GM18951 (cell line): ENCODE measurements around the gene ACTR1A.

Experiments used
- POLR2A ChIP-seq: IDR thresholded peaks from 4 replicates; pipeline ENCODE4 v1.6.1; 2011; ENCODE audit warnings: mild to moderate bottlenecking; ENCODE audit not compliant: insufficient read length, insufficient read depth; ENCODE audit errors: extremely low read depth
- in situ Hi-C: fragments of 300-500 bp; cut with MboI; formaldehyde crosslinking; loops from one replicate; pipeline ENCODE4 v1.12.0; 2022; ENCODE audit warnings: low sequenced_read_pairs, mixed read lengths, inconsistent platforms; ENCODE audit not compliant: unreplicated experiment

ACTR1A gene

GRCh38 chr10:102480396-102480795 is 22.1 kb downstream of the ACTR1A start:
- in situ Hi-C loops, result no loop called here
- TF ChIP-seq POLR2A, result no peak

DNA sequence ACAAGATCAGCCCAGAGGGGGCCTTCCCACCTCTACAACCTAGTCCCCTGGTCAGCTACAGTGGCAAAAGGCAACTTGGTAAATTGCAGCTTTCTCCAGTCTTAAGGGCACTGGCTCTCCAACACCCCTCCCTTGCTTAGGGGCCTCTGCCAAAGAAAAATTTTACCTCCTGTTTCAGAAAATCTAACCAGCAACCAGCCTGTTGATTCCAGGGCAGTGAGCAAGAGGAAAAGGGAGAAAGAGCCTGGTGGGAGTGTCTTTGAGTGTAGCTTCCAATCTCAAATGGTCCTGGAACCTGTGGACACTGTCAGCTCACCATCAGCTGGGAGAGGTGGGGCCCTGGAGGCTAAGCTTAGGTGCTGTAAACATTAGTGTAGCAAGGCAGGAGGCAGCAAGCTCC is 22.9 kb downstream of the ACTR1A start:
- no peak for TF ChIP-seq POLR2A
- in situ Hi-C loops, result no loop called here

DNA sequence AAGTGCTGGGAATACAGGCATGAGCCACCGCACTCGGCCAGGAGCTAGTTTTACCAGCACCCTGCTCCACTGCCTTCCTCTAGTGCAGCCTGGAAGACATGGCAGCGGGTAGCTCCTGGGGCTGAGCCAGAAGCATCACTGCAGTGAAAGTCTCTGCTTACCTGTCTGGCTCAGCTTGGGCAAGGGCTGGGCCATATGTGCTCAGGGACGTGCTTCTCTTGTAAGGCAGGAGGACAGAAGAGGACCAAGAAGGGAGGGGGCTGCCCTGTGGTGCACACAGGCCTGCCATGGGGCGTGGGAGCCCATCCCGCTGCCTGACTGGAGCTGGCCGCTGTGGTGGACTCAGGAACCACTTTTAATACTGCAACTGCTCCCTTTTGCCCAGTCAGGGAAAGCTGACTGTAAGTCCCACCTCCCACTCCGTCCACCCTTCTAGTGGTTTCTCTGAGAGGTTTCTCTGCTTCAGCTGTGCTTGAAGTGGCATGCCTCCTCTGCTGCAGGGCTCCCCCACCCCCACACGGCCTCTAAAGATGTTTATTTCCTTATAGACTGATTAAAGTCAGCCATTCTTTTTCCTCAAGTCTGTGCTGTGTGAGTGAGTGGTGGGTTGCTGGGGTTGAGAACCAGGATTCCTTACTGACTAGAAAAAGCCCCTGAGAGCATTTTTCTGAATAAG is 25.9 kb downstream of the ACTR1A start:
- in situ Hi-C loops, result no loop called here
- TF ChIP-seq POLR2A, result no peak

DNA sequence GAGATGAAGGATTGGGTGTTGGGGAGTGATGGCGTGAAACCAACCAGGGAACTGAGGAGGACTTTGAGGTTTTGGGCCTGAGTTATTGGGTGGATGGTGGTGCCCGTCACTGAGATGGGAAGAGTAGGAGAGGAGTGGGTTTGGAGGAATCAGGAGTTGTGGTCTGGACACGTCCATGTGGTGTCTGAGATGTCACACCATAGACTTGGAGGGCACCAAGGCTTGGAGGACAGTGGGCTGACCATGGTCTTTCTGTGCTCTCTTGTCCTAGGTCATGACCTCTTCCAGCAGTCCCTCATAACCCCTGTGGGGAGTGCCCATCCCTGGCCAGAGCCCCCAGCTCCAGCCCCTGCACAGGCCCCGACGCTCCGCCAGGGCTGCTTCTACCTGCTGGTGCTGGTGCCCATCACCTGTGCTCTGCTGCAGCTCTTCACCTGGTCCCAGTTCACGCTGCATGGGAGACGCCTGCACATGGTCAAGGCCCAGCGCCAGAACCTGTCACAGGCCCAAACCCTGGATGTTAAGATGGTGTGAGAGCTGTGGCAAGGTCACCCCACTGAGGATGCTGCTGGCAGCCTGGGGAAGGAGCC is 27.0 kb downstream of the ACTR1A start:
- in situ Hi-C loops, result no loop called here
- TF ChIP-seq POLR2A, result no peak

GRCh38 chr10:102473445-102474331 is 28.8 kb downstream of the ACTR1A start:
- TF ChIP-seq POLR2A, result no peak
- in situ Hi-C loops, result no loop called here

DNA sequence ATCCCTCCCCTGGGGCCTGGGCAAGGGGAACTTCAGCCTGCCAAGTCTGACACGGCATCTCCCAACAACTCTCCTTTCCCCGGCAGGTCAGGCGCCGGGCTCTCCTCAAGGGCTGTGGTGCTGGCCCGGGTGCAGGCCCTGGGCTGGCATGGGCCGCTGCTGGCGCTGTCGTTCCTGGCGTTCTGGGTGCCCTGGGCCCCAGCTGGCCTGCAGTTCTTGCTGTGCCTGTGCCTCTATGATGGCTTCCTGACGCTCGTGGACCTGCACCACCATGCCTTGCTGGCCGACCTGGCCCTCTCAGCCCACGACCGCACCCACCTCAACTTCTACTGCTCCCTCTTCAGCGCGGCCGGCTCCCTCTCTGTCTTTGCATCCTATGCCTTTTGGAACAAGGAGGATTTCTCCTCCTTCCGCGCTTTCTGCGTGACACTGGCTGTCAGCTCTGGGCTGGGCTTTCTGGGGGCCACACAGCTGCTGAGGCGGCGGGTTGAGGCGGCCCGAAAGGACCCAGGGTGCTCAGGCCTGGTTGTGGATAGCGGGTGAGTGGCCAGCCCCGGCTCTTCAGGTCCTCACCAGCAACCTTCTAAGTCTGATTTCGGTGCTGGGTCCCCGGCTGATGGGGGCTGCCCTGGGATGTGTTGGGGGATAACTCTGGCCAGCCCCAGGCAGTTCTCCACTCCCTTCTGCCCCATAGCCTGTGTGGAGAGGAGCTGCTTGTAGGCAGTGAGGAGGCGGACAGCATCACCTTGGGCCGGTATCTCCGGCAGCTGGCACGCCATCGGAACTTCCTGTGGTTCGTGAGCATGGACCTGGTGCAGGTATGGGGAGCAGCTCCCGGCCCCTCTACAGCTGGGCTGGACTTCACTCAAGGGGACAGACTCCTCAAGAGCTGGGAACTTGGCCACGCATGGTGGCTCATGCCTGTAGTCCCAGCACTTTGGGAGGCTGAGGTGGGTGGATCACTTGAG is 31.6 kb downstream of the ACTR1A start:
- in situ Hi-C loops, result no loop called here
- TF ChIP-seq POLR2A, result no peak

- in situ Hi-C loops, result no loop called here
- no peak for TF ChIP-seq POLR2A
Measured at GRCh38 chr10:102468683-102469082, 33.8 kb downstream of the ACTR1A start.

DNA sequence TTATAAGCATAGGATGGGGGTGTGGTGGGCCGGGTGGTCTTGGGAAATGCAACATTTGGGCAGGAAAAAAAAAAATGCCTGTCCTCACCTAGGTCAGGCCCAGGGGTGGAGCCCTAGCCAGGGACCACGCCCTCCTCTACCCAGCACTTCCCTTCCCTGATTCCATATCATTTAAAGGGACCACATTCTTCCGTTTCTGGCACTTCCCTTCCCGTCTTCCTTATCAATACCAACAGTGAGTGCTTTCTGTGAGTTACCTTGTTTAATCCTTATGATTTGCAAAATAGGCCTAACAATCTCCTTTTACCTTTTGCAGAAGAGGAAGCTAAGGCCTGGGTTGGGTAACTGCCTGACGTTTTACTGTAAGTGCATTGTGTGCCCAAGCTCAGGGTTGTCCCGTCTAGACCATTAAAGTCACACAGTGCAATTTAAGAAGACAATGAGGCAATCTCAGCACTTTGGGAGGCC is 34.5 kb downstream of the ACTR1A start:
- in situ Hi-C loops, result no loop called here
- no peak for TF ChIP-seq POLR2A

DNA sequence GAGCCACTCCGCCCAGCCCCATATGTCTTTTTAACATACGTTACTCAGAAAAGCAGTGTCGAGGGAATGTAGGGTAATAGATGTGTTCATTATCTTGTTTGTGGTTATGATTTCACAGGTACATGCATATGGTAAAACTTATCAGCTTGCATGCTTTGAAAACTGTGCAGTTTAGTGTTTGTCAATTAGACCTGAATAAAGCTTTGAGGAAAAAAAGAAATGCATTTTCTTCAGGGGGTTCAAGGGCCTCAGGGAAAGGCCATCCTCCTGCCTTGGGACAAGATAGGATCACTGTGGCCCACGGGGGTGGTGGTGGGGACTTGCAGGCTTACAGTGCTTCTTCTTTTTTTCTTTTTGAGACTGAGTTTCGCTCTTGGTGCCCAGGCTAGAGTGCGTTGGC is 35.2 kb downstream of the ACTR1A start:
- in situ Hi-C loops, result no loop called here
- TF ChIP-seq POLR2A, result no peak

DNA sequence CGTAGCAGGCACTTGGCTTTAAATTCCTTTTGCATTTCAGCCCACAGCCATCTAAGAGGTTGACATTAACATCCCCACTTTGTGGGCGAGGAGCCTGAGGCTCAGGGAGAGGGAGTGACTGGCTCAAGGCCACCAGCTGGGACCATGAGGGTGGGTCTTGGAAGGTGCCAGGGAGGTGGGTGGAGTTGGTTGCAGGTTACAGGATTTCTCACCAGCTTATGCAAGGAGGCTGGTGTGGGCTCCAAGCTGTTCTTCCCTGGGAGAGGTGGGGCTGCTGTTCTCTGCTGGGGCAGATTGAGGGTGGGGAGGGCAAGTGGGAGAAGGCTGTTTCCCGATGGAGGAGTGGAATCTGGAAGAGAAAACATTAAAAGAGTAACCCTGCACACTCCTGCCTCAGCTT is 37.0 kb downstream of the ACTR1A start:
- in situ Hi-C loops, result no loop called here
- TF ChIP-seq POLR2A, result no peak

DNA sequence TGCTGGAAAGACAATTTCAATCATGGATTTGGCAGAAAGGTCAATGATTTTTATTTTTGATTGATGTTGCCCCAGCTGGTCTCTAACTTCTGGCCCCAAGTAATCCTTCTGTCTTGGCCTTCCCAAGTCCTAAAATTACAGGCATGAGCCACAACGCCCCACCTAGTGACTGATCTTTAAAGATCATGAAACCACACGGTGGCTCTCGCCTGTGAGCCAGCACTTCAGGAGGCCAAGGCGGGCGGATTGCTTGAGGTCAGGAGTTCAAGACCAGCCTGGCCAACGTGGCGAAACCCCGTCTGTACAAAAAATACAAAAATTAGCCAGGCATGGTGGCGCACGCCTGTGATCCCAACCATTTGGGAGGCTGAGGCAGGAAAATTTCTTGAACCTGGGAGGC is 38.5 kb downstream of the ACTR1A start:
- TF ChIP-seq POLR2A, result no peak
- in situ Hi-C loops, result no loop called here

- TF ChIP-seq POLR2A, result no peak
- in situ Hi-C loops, result no loop called here
Measured at GRCh38 chr10:102462512-102463054, 39.9 kb downstream of the ACTR1A start.
